Measurements from ENCODE around the gene CPNE5. TPM values are rescaled to one million over a fixed set of nuclear protein-coding genes. Genes with fewer than 3 reads are reported as not detected.

CPNE5 gene
- total RNA-seq, 2 donors from 2014 or later = 2.2 to 3.9 TPM

GRCh38 chr6:36863670-36864540, 24.7 kb upstream of the CPNE5 start:
- H3K36me3 Mint-ChIP-seq (ENCODE audit: low read depth) = peaks cover 96% of the 10 kb centered on the region

DNA sequence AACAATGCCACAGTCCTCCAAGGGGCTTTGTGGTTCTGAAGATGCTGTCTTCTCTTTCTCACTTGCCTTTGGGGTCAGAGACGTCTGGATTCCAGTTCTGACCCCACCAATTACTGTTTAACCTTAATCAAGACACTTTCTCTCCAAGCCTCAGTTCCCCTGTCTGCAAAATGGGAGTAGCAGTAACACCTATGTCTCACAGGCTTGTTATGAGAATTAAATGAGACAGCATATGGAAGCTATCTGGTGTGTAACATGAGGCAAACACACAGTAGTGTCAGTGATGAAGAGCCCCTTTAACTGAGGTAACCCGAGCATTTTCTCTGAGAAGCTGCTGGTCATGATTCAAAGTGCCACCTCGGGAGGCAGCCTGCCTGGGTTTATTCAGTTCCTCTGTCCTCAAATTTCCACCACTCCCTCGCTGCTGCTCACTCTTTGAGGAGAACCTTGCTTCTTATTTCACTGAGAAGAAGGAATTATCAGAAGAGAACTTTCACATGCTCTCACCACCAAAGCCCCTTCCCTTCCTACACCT, 23.7 kb upstream of the CPNE5 start:
- Mint-ChIP-seq H3K27ac (peak overlapping the region; percentile 88), H3K27me3 (no peaks in the 10 kb centered on the region), H3K4me3 (peak overlapping the region; percentile 59), H3K4me1 (peaks cover 47% of the 10 kb centered on the region), H3K36me3 (ENCODE audit: low read depth) (peaks cover 96% of the 10 kb centered on the region), H3K9me3 (no peaks in the 10 kb centered on the region)
- ATAC-seq (replicated peaks) = peak; percentile 15

More at GRCh38 chr6:36863670-36864540, 24.7 kb upstream of the CPNE5 start:
- Mint-ChIP-seq H3K9me3 (no peaks in the 10 kb centered on the region), H3K4me3 (peak overlapping the region; percentile 59), H3K27ac (peak overlapping the region; percentile 88), H3K27me3 (no peaks in the 10 kb centered on the region), H3K4me1 (peaks cover 48% of the 10 kb centered on the region)
- ATAC-seq (replicated peaks) = no peak

GRCh38 chr6:36862164-36862847, 23.1 kb upstream of the CPNE5 start:
- Mint-ChIP-seq H3K27ac (peak overlapping the region; percentile 88), H3K27me3 (no peaks in the 10 kb centered on the region), H3K4me1 (peaks cover 41% of the 10 kb centered on the region), H3K9me3 (no peaks in the 10 kb centered on the region), H3K4me3 (peak overlapping the region; percentile 59), H3K36me3 (ENCODE audit: low read depth) (peaks cover 96% of the 10 kb centered on the region)
- ATAC-seq (replicated peaks) = peak; percentile 84

GRCh38 chr6:36860126-36860525, 20.9 kb upstream of the CPNE5 start:
- no peaks in the 10 kb centered on the region for H3K27me3 Mint-ChIP-seq
- no peak overlapping the region for H3K27ac Mint-ChIP-seq
- peaks cover 30% of the 10 kb centered on the region for H3K4me1 Mint-ChIP-seq
- peaks cover 96% of the 10 kb centered on the region for H3K36me3 Mint-ChIP-seq (ENCODE audit: low read depth)
- ATAC-seq (replicated peaks) = no peak
- no peaks in the 10 kb centered on the region for H3K9me3 Mint-ChIP-seq
- H3K4me3 Mint-ChIP-seq = no peak overlapping the region

DNA sequence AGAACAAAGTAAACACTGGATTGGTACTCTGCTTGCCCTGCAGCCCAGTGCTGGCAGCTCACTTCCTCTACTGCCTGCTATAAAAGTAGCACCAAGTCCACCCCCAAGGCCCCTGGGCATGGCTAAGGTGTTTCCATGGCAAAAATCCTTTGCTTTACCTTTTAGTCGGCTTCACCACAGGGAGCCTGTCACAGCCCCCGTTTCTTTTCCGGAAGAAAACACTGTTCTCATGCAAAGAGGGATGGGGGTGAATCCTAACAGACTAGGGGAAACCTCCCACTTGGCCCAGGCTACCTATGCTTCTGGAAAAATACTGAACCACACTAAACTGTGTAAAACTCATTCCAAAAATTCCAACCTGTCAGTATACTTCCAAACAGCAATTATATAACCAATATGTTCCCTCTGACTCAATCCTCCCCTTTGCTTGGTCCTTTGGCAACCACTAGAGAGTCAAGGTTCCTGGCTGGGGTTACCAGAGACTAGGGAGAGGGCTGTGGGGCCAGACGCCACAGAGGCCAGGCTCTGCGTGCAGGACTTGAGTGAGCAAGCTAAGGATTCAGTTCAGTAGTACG, 19.2 kb upstream of the CPNE5 start:
- peaks cover 96% of the 10 kb centered on the region for H3K36me3 Mint-ChIP-seq (ENCODE audit: low read depth)
- peak overlapping the region; percentile 20 for H3K27ac Mint-ChIP-seq
- H3K4me1 Mint-ChIP-seq = peaks cover 17% of the 10 kb centered on the region
- no peaks in the 10 kb centered on the region for H3K27me3 Mint-ChIP-seq
- ATAC-seq (replicated peaks) = no peak
- H3K4me3 Mint-ChIP-seq = no peak overlapping the region
- no peaks in the 10 kb centered on the region for H3K9me3 Mint-ChIP-seq

- Mint-ChIP-seq H3K36me3 (ENCODE audit: low read depth) (peaks cover 96% of the 10 kb centered on the region), H3K9me3 (no peaks in the 10 kb centered on the region), H3K4me1 (peaks cover 10% of the 10 kb centered on the region), H3K4me3 (no peak overlapping the region), H3K27me3 (no peaks in the 10 kb centered on the region), H3K27ac (no peak overlapping the region)
- no peak for ATAC-seq (replicated peaks)
Measured at GRCh38 chr6:36857325-36857724, 18.1 kb upstream of the CPNE5 start.

DNA sequence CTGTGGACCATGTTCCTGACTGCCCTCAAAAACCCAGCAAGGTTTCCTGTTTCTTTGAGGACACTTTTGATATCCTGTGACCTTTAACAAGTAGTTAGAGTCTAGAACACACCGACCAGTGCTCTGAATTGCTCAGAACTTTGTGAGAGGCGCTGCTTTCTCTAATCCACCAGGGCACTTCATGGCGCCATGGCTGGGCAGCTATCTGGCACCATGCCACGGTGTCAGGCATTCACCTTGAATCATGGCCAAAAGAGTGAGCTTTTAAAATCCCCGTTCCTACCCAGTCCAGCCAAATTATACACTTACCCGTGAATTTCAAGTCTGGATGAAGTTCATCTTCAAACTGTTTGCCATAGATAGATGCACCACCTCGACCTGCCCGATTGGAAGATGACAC, 17.0 kb upstream of the CPNE5 start:
- Mint-ChIP-seq H3K27me3 (no peaks in the 10 kb centered on the region), H3K9me3 (no peaks in the 10 kb centered on the region), H3K27ac (no peak overlapping the region), H3K4me3 (no peak overlapping the region), H3K36me3 (ENCODE audit: low read depth) (peaks cover 85% of the 10 kb centered on the region), H3K4me1 (peaks cover 9% of the 10 kb centered on the region)
- ATAC-seq (replicated peaks) = no peak

DNA sequence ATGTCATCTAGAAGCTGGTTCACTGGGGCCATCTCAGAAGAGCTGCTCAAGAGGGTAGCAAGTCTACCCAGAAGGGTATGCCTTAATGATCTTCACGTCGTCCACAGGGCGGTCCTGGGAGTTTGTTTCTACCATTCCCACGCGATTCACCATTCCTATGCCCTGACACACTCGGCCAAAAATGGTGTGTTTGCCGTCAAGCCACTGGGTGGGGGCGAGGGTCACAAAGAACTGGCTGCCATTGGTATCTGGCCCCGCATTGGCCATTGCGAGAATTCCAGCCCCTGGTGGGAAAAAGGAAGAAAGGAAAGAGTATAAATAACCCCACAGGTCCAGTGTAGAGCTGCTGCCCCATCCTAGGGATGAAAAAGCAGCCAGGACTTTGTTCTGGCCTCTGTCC, 16.5 kb upstream of the CPNE5 start:
- H3K4me3 Mint-ChIP-seq = no peak overlapping the region
- no peak overlapping the region for H3K27ac Mint-ChIP-seq
- no peaks in the 10 kb centered on the region for H3K9me3 Mint-ChIP-seq
- peaks cover 85% of the 10 kb centered on the region for H3K36me3 Mint-ChIP-seq (ENCODE audit: low read depth)
- H3K4me1 Mint-ChIP-seq = peaks cover 9% of the 10 kb centered on the region
- no peaks in the 10 kb centered on the region for H3K27me3 Mint-ChIP-seq
- no peak for ATAC-seq (replicated peaks)

- no peak for ATAC-seq (replicated peaks)
- Mint-ChIP-seq H3K36me3 (ENCODE audit: low read depth) (peaks cover 66% of the 10 kb centered on the region), H3K27ac (peak overlapping the region; percentile 32)
Measured at GRCh38 chr6:36853325-36853724, 14.1 kb upstream of the CPNE5 start.

DNA sequence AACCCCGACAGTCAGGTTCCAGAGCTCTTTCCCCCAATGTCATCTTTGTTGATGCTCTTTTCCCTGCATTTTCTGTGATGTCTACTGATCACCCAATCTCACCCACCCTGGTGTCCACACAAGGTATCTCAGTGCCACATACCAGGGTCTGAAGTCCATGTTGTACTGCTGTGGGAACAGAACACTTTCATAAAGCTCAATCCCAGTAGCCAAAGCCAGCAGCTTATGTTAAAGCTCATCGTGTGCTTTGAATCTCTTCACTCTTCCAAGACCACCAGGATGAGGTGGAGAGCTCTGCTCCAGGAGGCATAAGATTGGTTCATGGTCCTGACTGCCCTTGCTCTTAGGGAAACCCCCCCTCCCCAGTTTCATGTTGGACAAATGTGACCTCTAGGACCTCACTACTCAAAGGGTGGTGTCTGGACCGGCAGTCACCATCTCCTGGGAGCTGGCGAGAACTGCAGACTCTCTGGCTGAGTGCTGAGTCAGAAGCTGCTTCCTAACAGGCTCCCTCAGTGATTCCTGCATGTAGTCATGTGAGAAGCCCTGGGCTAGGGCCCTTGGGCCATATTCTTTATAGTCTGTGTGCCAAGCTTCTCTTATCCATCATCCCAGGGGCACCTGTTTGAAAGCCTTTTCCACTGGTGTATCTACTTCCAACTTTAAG, 13.4 kb upstream of the CPNE5 start:
- no peak for ATAC-seq (replicated peaks)
- H3K4me3 Mint-ChIP-seq = no peak overlapping the region
- H3K36me3 Mint-ChIP-seq (ENCODE audit: low read depth) = peaks cover 59% of the 10 kb centered on the region
- peaks cover 5% of the 10 kb centered on the region for H3K4me1 Mint-ChIP-seq
- no peaks in the 10 kb centered on the region for H3K27me3 Mint-ChIP-seq
- no peaks in the 10 kb centered on the region for H3K9me3 Mint-ChIP-seq
- peak overlapping the region; percentile 39 for H3K27ac Mint-ChIP-seq

More at GRCh38 chr6:36853325-36853724, 14.1 kb upstream of the CPNE5 start:
- Mint-ChIP-seq H3K9me3 (no peaks in the 10 kb centered on the region), H3K27me3 (no peaks in the 10 kb centered on the region), H3K4me1 (peaks cover 5% of the 10 kb centered on the region), H3K4me3 (no peak overlapping the region)

GRCh38 chr6:36851626-36852025, 12.4 kb upstream of the CPNE5 start:
- H3K4me1 Mint-ChIP-seq = peaks cover 5% of the 10 kb centered on the region
- no peaks in the 10 kb centered on the region for H3K9me3 Mint-ChIP-seq
- peaks cover 49% of the 10 kb centered on the region for H3K36me3 Mint-ChIP-seq (ENCODE audit: low read depth)
- H3K27ac Mint-ChIP-seq = no peak overlapping the region
- no peaks in the 10 kb centered on the region for H3K27me3 Mint-ChIP-seq
- no peak for ATAC-seq (replicated peaks)
- no peak overlapping the region for H3K4me3 Mint-ChIP-seq

GRCh38 chr6:36851149-36851614, 11.9 kb upstream of the CPNE5 start:
- Mint-ChIP-seq H3K27me3 (no peaks in the 10 kb centered on the region), H3K36me3 (ENCODE audit: low read depth) (peaks cover 44% of the 10 kb centered on the region), H3K27ac (no peak overlapping the region), H3K9me3 (no peaks in the 10 kb centered on the region), H3K4me3 (no peak overlapping the region), H3K4me1 (peaks cover 5% of the 10 kb centered on the region)
- ATAC-seq (replicated peaks) = peak; percentile 29

GRCh38 chr6:36850021-36850420, 10.8 kb upstream of the CPNE5 start:
- Mint-ChIP-seq H3K27me3 (no peaks in the 10 kb centered on the region), H3K4me1 (peaks cover 5% of the 10 kb centered on the region), H3K9me3 (no peaks in the 10 kb centered on the region)

More at GRCh38 chr6:36850021-36850420, 10.8 kb upstream of the CPNE5 start:
- Mint-ChIP-seq H3K4me3 (no peak overlapping the region), H3K36me3 (ENCODE audit: low read depth) (peaks cover 33% of the 10 kb centered on the region), H3K27ac (no peak overlapping the region)
- ATAC-seq (replicated peaks) = no peak

Measured in activated T-helper 17 cell treated with anti-CD3 and anti-CD28 coated beads, Interleukin-2, amount 50 U/mL, for 72 hours (primary cell).